ENCODE data around the gene NID1.

DNA sequence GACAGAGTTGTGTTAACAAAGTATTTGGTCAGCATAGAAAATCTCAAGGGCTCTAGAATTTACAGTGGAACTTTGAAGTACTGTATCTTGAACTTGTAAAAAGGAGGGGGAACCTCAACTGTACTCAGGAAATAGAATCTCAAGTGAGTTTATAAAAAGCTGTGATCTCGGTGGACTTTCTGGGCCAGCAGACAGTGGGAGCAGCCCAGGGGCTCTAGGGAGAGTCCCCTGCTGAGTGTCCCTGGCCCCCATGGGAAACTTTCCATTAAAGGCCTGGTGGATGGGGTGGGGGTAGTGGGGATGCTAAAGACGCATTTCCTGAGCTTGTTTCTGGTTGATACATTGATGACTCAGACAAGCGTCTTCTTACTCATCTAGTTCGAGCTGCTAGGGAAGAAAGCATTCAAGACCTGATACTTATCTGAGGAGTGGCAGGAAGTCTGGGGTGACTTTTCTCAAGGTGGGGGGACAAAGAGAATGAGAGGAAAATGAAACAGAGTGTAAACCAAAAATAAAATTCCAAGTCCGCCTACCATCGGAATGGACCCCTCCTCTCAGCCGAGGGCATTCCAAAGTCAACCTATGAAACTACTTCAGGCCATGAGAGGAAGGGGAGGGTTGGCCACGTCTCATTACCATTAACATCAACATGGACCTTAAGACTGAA, 65.5 kb downstream of the NID1 start:
- TF ChIP-seq CTCF (IDR thresholded peaks at IDR 0.05) (no peak), POLR2A (IDR thresholded peaks at IDR 0.05) (no peak)
